BE2C (cell line): ENCODE measurements around the gene DAPK1.

ENCODE experiments used
- DNase-seq: peaks from one replicate; pipeline ENCODE4 v3.0.0-alpha.2; 2020
- H3K27me3 ChIP-seq: fragments of 250-450 bp; sonication (Bioruptor Pico); 2 replicates; pipeline ENCODE4 v1.5.1; 2020; ENCODE audit warnings: mild to moderate bottlenecking
- H3K36me3 ChIP-seq: fragments of 250-450 bp; sonication (Bioruptor Pico); 2 replicates; pipeline ENCODE4 v1.5.1; 2020; ENCODE audit warnings: mild to moderate bottlenecking
- H3K4me1 ChIP-seq: fragments of 250-450 bp; sonication (Bioruptor Pico); 2 replicates; pipeline ENCODE4 v1.5.1; 2020
- H3K4me3 ChIP-seq: 2 replicates; pipeline ENCODE4 v1.5.1; 2011; ENCODE audit warnings: low read depth, low read length
- H3K9me3 ChIP-seq: fragments of 250-450 bp; sonication (Bioruptor Pico); 2 replicates; pipeline ENCODE4 v1.5.1; 2020
- CTCF ChIP-seq: IDR thresholded peaks from 2 replicates; pipeline ENCODE4 v1.5.1; 2012; ENCODE audit warnings: mild to moderate bottlenecking, low read depth, low read length

Gene DAPK1

GRCh38 chr9:87584326-87584725, 86.7 kb downstream of the DAPK1 start:
- Histone ChIP-seq H3K4me3 (no peak overlapping the region), H3K9me3 (no peaks in the 10 kb centered on the region), H3K36me3 (no peaks in the 10 kb centered on the region), H3K27me3 (no peaks in the 10 kb centered on the region), H3K4me1 (peaks cover 20% of the 10 kb centered on the region)
- TF ChIP-seq CTCF: no peak
- DNase-seq: no peak

- DNase-seq: no peak
- TF ChIP-seq CTCF: no peak
- Histone ChIP-seq H3K9me3 (no peaks in the 10 kb centered on the region), H3K4me1 (peaks cover 20% of the 10 kb centered on the region), H3K36me3 (no peaks in the 10 kb centered on the region), H3K4me3 (no peak overlapping the region), H3K27me3 (no peaks in the 10 kb centered on the region)
Measured at GRCh38 chr9:87585123-87585855, 87.6 kb downstream of the DAPK1 start.

GRCh38 chr9:87586731-87587355, 89.2 kb downstream of the DAPK1 start:
- Histone ChIP-seq H3K36me3 (no peaks in the 10 kb centered on the region), H3K4me3 (no peak overlapping the region), H3K9me3 (no peaks in the 10 kb centered on the region), H3K4me1 (peaks cover 14% of the 10 kb centered on the region), H3K27me3 (no peaks in the 10 kb centered on the region)
- TF ChIP-seq CTCF: no peak
- DNase-seq: no peak

- Histone ChIP-seq H3K9me3 (no peaks in the 10 kb centered on the region), H3K4me3 (no peak overlapping the region), H3K36me3 (no peaks in the 10 kb centered on the region), H3K27me3 (no peaks in the 10 kb centered on the region), H3K4me1 (peaks cover 19% of the 10 kb centered on the region)
- DNase-seq: no peak
- TF ChIP-seq CTCF: no peak
Measured at GRCh38 chr9:87587356-87587745, 89.7 kb downstream of the DAPK1 start.

- Histone ChIP-seq H3K9me3 (no peaks in the 10 kb centered on the region), H3K36me3 (no peaks in the 10 kb centered on the region), H3K4me1 (peaks cover 25% of the 10 kb centered on the region), H3K4me3 (no peak overlapping the region), H3K27me3 (no peaks in the 10 kb centered on the region)
- DNase-seq: no peak
- no peak for TF ChIP-seq CTCF
Measured at GRCh38 chr9:87587864-87588263, 90.2 kb downstream of the DAPK1 start.

- DNase-seq: no peak
- Histone ChIP-seq H3K9me3 (no peaks in the 10 kb centered on the region), H3K4me3 (no peak overlapping the region), H3K36me3 (no peaks in the 10 kb centered on the region), H3K27me3 (no peaks in the 10 kb centered on the region), H3K4me1 (peaks cover 29% of the 10 kb centered on the region)
- TF ChIP-seq CTCF: no peak
Measured at GRCh38 chr9:87588339-87588738, 90.7 kb downstream of the DAPK1 start.
